ENCODE measurements around the gene SLC16A13.

Gene SLC16A13

GRCh38 chr17:7074931-7075330 is 39.1 kb downstream of the SLC16A13 start:
- Histone ChIP-seq H3K4me3 (no peak overlapping the region), H3K4me1 (peaks cover 0 to 29% (median 5%) of the 10 kb centered on the region in 10 experiments; a peak in 16 of 20 replicates), H3K9ac (no peak overlapping the region), H4K20me1 (no peaks in the 10 kb centered on the region), H3K4me2 (no peak overlapping the region), H3K36me3 (peaks cover 0 to 7% (median 0%) of the 10 kb centered on the region in 11 experiments; a peak in 2 of 22 replicates), H3K9me3 (replicated peaks in 1 of 11) (no peaks in the 10 kb centered on the region), H3K27me3 (no peaks in the 10 kb centered on the region), H3K27ac (no peak overlapping the region)
- no peak for TF ChIP-seq Cebpa-rat (IDR thresholded peaks at IDR 0.05)

DNA sequence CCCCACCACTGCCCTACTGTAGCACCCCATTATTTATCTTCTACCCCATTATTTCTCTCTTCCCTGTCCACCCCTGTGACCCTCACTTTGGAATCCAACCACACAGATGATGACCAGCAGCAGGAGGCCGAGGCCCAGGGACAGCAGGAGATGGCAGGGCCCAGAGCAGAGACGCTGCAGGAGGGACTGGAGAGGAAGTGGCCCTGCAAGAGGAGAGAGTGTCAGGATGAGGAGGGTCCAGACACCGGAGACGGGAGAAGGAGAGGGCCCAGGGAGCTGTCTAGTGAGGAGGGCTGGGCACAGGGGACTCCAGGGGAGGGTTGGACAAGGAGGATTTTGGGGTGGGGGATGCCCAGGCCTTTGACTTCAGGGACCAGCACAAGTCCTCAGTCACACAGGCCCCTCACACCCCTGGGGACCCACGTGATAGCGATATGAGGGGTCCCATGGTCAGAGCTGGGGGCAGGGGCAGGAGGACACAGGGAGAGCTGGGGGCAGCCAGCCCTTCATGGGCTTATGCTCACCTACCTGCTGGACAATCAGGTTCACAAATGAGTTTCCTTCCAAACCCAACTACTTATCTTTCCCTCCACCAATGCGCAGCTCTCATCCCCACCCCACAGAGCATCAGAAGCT is 42.2 kb downstream of the SLC16A13 start:
- Histone ChIP-seq H3K4me1 (peaks cover 6 to 41% (median 25%) of the 10 kb centered on the region in 10 experiments; a peak in 18 of 20 replicates), H3K27ac (no peak overlapping the region), H3K27me3 (no peaks in the 10 kb centered on the region), H3K9ac (no peak overlapping the region), H4K20me1 (no peaks in the 10 kb centered on the region), H3K4me2 (peak overlapping the region in 2 of 11 experiments; percentile 88 to 89; a peak in 4 of 22 replicates), H3K9me3 (replicated peaks in 1 of 11) (no peaks in the 10 kb centered on the region), H3K36me3 (peaks cover 0 to 7% (median 0%) of the 10 kb centered on the region in 11 experiments; a peak in 2 of 22 replicates), H3K4me3 (no peak overlapping the region)
- no peak for TF ChIP-seq Cebpa-rat (IDR thresholded peaks at IDR 0.05)

GRCh38 chr17:7078711-7079110 is 42.9 kb downstream of the SLC16A13 start:
- no peak overlapping the region for H3K9ac ChIP-seq
- H3K4me3 ChIP-seq = no peak overlapping the region
- H3K27me3 ChIP-seq = no peaks in the 10 kb centered on the region
- H3K4me1 ChIP-seq = peaks cover 6 to 45% (median 26%) of the 10 kb centered on the region in 10 experiments; a peak in 18 of 20 replicates
- H4K20me1 ChIP-seq = no peaks in the 10 kb centered on the region
- TF ChIP-seq Cebpa-rat (IDR thresholded peaks at IDR 0.05) = no peak
- peaks cover 0 to 7% (median 0%) of the 10 kb centered on the region in 11 experiments; a peak in 2 of 22 replicates for H3K36me3 ChIP-seq
- peak overlapping the region in 4 of 11 experiments; percentile 2 to 92 (median 88); a peak in 5 of 22 replicates for H3K4me2 ChIP-seq
- no peak overlapping the region for H3K27ac ChIP-seq
- no peaks in the 10 kb centered on the region for H3K9me3 ChIP-seq (replicated peaks in 1 of 11)

DNA sequence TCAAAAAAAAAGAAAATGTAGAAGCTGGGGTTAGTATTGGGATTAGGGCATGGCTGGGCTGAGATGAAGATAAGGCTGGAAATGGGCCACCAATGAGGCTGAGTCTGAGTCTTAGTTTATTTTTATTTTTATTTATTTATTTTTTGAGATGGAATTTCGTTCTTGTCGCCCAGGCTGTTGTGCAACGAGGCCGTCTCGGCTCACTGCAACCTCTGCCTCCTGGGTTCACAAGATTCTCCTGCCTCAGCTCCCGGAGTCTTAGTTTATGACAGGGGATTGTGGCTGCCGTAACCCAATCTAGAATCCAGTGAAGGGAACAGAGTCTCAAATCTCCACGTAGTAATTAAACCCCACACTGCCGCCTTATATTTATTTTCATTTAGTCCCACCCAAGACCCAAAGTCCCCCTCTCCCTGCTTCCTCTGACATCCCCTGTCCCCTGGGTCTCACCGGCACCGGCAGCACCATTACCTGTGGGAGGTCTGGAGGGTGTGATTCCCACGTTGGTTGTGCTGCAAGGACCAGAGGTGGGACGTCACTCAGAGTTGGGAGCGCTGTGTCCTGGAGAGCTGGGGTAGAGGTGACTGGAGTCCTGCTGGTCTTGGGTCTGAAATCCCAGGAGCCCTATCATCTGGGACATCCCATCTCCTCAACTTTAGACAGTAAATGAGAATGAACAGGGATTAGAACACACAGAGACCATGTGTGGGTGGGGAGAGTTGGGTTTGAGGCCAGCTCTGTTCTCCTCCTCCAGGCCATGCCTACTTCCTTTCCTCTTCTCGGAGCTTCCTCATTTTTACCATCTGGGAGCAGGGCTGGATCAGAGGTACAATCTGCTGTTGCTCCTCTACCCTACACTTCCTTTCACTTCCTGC is 44.0 kb downstream of the SLC16A13 start, which contains the start of gene CLEC10A:
Gene CLEC10A, minus strand, starts transcription at position 671 of the 875 bp plus-strand sequence. CDS start 1,439 bp downstream, outside the sequence.
- Histone ChIP-seq H3K4me1 (peaks cover 6 to 56% (median 31%) of the 10 kb centered on the region in 10 experiments; a peak in 18 of 20 replicates), H3K36me3 (peaks cover 0 to 6% (median 0%) of the 10 kb centered on the region in 11 experiments; a peak in 2 of 22 replicates), H3K4me2 (peak within 1 kb of the TSS in 8 of 11 experiments; percentile 36 to 92 (median 80); a peak in 16 of 22 replicates), H4K20me1 (no peaks in the 10 kb centered on the region), H3K27me3 (peaks cover 0 to 3% (median 0%) of the 10 kb centered on the region in 11 experiments; a peak in 2 of 22 replicates), H3K9ac (peak within 1 kb of the TSS in 1 of 11 experiments; percentile 2; a peak in 2 of 22 replicates), H3K9me3 (replicated peaks in 1 of 11) (no peaks in the 10 kb centered on the region), H3K27ac (peak within 1 kb of the TSS in 5 of 11 experiments; percentile 11 to 45 (median 26); a peak in 8 of 22 replicates), H3K4me3 (peak within 1 kb of the TSS in 3 of 10 experiments; percentile 3 to 29 (median 28); a peak in 3 of 20 replicates)
- no peak; a peak in 1 of 22 replicates for TF ChIP-seq Cebpa-rat (IDR thresholded peaks at IDR 0.05)

DNA sequence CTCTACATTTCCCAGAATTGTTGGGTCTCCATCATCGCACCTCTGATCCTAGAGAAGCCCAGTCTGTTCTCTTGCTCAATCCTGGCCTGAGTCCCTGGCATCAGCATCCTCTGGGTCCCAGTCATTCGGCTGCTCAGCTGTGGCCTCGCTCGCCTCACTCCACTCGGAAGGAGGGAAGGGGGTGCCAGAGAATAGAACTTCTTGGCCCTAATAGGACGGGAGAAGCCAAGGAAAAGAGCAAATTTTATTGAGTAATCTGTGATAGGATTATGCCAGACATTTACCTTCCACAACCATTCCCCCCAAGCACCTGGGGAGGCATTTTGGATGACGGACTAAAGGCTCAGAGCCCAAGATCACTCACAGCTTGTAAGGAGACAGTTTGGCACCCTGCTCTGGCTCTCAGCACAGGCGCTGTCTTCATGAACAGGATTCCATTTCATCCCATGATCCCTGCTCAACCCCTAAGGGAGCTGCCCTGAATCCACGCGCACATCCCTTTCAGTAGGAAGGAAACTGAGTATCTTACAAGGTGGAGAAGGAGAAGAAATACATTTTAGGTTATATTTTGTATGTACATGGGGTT is 44.7 kb downstream of the SLC16A13 start:
- H4K20me1 ChIP-seq = no peaks in the 10 kb centered on the region

GRCh38 chr17:7081341-7082062 is 45.7 kb downstream of the SLC16A13 start:
- peak overlapping the region in 10 of 11 experiments; percentile 2 to 89 (median 60); a peak in 18 of 22 replicates for H3K4me2 ChIP-seq
- no peak overlapping the region for H3K4me3 ChIP-seq

More for the DNA sequence above, 44.7 kb downstream of the SLC16A13 start:
- peaks cover 0 to 3% (median 0%) of the 10 kb centered on the region in 11 experiments; a peak in 2 of 22 replicates for H3K27me3 ChIP-seq
- peak overlapping the region in 8 of 11 experiments; percentile 36 to 92 (median 80); a peak in 16 of 22 replicates for H3K4me2 ChIP-seq
- no peak; a peak in 1 of 22 replicates for TF ChIP-seq Cebpa-rat (IDR thresholded peaks at IDR 0.05)
- peaks cover 6 to 57% (median 31%) of the 10 kb centered on the region in 10 experiments; a peak in 18 of 20 replicates for H3K4me1 ChIP-seq
- H3K9me3 ChIP-seq (replicated peaks in 1 of 11) = no peaks in the 10 kb centered on the region
- H3K27ac ChIP-seq = peak overlapping the region in 3 of 11 experiments; percentile 11 to 45 (median 23); a peak in 4 of 22 replicates
- H3K9ac ChIP-seq = no peak overlapping the region
- H3K36me3 ChIP-seq = no peaks in the 10 kb centered on the region
- H3K4me3 ChIP-seq = no peak overlapping the region

GRCh38 chr17:7083592-7083991 is 47.8 kb downstream of the SLC16A13 start:
- peak overlapping the region in 5 of 11 experiments; percentile 34 to 71 (median 57); a peak in 9 of 22 replicates for H3K4me2 ChIP-seq
- H4K20me1 ChIP-seq = no peaks in the 10 kb centered on the region
- peaks cover 6 to 51% (median 31%) of the 10 kb centered on the region in 10 experiments; a peak in 18 of 20 replicates for H3K4me1 ChIP-seq
- no peak overlapping the region for H3K9ac ChIP-seq
- H3K4me3 ChIP-seq = no peak overlapping the region
- peaks cover 0 to 3% (median 0%) of the 10 kb centered on the region in 11 experiments; a peak in 2 of 22 replicates for H3K27me3 ChIP-seq
- H3K9me3 ChIP-seq (replicated peaks in 1 of 11) = no peaks in the 10 kb centered on the region
- TF ChIP-seq Cebpa-rat (IDR thresholded peaks at IDR 0.05) = no peak
- H3K36me3 ChIP-seq = no peaks in the 10 kb centered on the region
- H3K27ac ChIP-seq = no peak overlapping the region

More at GRCh38 chr17:7081341-7082062, 45.7 kb downstream of the SLC16A13 start:
- Histone ChIP-seq H4K20me1 (no peaks in the 10 kb centered on the region), H3K9me3 (replicated peaks in 1 of 11) (no peaks in the 10 kb centered on the region), H3K4me1 (peaks cover 6 to 57% (median 31%) of the 10 kb centered on the region in 10 experiments; a peak in 18 of 20 replicates), H3K27me3 (peaks cover 0 to 3% (median 0%) of the 10 kb centered on the region in 11 experiments; a peak in 2 of 22 replicates), H3K9ac (no peak overlapping the region), H3K36me3 (no peaks in the 10 kb centered on the region), H3K27ac (no peak overlapping the region)
- TF ChIP-seq Cebpa-rat (IDR thresholded peaks at IDR 0.05) = no peak
